BLaER1 treated with 17β-estradiol and CSF1 and Interleukin-3, amounts not matched to agents 10 nM and 100 nM (cell line): Measurements from ENCODE around the gene LEPR.

Experiments used
- H3K27ac ChIP-seq, 11 experiments: shearing (Covaris generic); formaldehyde crosslinking; 2 replicates each; pipeline ENCODE4 v1.8.1; 2022
- H3K27me3 ChIP-seq, 11 experiments: shearing (Covaris generic); formaldehyde crosslinking; 2 replicates each; pipeline ENCODE4 v1.8.1; 2022
- H3K36me3 ChIP-seq, 11 experiments: shearing (Covaris generic); formaldehyde crosslinking; 2 replicates each; pipeline ENCODE4 v1.8.1; 2022
- H3K4me1 ChIP-seq, 10 experiments: shearing (Covaris generic); formaldehyde crosslinking; 2 replicates each; pipeline ENCODE4 v1.8.1; 2022
- H3K4me2 ChIP-seq, 11 experiments: shearing (Covaris generic); formaldehyde crosslinking; 2 replicates each; pipeline ENCODE4 v1.8.1; 2022
- H3K4me3 ChIP-seq, 10 experiments: shearing (Covaris generic); formaldehyde crosslinking; 2 replicates each; pipeline ENCODE4 v1.8.1; 2022
- H3K9ac ChIP-seq, 11 experiments: shearing (Covaris generic); formaldehyde crosslinking; 2 replicates each; pipeline ENCODE4 v1.8.1; 2022
- H3K9me3 ChIP-seq, 11 experiments: shearing (Covaris generic); formaldehyde crosslinking; replicated peaks in 1 of 11; 2 replicates each; pipeline ENCODE4 v1.8.1; 2022
- H4K20me1 ChIP-seq, 11 experiments: shearing (Covaris generic); formaldehyde crosslinking; 2 replicates each; pipeline ENCODE4 v1.8.1; 2022
- Cebpa-rat ChIP-seq, 11 experiments: shearing (Covaris generic); IDR thresholded peaks; 2 replicates each; pipeline ENCODE4 v1.8.1; 2022

LEPR gene

DNA sequence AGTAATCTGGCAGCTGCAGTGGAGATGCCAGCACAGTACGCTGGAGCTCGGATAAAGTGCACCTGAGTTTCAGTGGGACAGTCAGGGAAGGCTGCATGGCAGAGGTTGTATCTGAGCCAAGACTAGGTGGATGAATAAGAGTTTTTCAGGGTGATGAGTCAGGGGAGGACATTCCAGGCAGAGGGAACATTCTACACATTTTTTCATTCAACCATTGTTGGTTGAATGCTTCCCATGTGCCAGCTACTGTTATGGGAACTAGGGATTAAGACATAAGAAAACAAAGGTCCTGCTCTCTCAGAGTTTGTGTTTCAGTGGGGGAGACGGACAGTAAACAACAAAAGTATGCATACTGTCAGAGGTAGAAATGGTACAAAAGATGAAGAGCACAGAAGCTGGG, 5.2 kb downstream of the LEPR start:
- H3K9ac ChIP-seq: no peak overlapping the region
- no peak for TF ChIP-seq Cebpa-rat (IDR thresholded peaks at IDR 0.05)
- H3K4me3 ChIP-seq: no peak overlapping the region
- peaks cover 24 to 61% (median 35%) of the 10 kb centered on the region in 10 experiments for H3K4me1 ChIP-seq
- H4K20me1 ChIP-seq: peaks cover 0 to 57% (median 0%) of the 10 kb centered on the region in 11 experiments; a peak in 6 of 22 replicates
- peaks cover 0 to 10% (median 0%) of the 10 kb centered on the region in 11 experiments; a peak in 3 of 22 replicates for H3K9me3 ChIP-seq
- H3K27ac ChIP-seq: no peak overlapping the region
- peak overlapping the region in 8 of 11 experiments; percentile 7 to 42 (median 16); a peak in 11 of 22 replicates for H3K4me2 ChIP-seq
- no peaks in the 10 kb centered on the region for H3K27me3 ChIP-seq
- H3K36me3 ChIP-seq: peaks cover 43 to 69% (median 56%) of the 10 kb centered on the region in 11 experiments

DNA sequence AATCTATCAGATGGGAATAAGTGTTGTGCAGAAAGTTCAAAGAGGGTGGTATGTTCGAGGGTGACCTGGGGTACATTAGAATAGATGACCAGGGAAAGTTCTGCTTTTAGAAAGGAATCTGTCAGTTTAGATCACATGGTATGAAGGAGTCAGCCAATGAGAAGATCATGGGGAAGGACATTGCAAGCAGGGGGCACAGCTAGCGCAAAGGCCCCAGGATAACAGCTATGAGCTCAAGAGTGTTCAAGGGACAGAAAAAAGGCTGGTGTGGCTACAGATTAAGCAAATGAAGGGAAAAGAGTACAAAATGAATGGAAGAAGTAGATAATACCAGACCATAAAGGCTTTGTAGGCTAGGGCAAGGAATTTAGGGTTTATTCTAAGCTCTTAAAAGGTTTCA, 8.6 kb downstream of the LEPR start:
- no peak for TF ChIP-seq Cebpa-rat (IDR thresholded peaks at IDR 0.05)
- peaks cover 0 to 61% (median 0%) of the 10 kb centered on the region in 11 experiments; a peak in 4 of 22 replicates for H4K20me1 ChIP-seq
- no peak overlapping the region for H3K4me3 ChIP-seq
- H3K4me1 ChIP-seq: peaks cover 11 to 40% (median 19%) of the 10 kb centered on the region in 10 experiments
- H3K36me3 ChIP-seq: peaks cover 56 to 89% (median 77%) of the 10 kb centered on the region in 11 experiments
- peak overlapping the region in 8 of 11 experiments; percentile 12 to 78 (median 63); a peak in 11 of 22 replicates for H3K27ac ChIP-seq
- H3K9ac ChIP-seq: peak overlapping the region in 2 of 11 experiments; percentile 4 to 35; a peak in 2 of 22 replicates
- H3K27me3 ChIP-seq: no peaks in the 10 kb centered on the region
- H3K4me2 ChIP-seq: peak overlapping the region in 4 of 11 experiments; percentile 6 to 55 (median 42); a peak in 6 of 22 replicates
- peaks cover 0 to 8% (median 0%) of the 10 kb centered on the region in 11 experiments; a peak in 3 of 22 replicates for H3K9me3 ChIP-seq

DNA sequence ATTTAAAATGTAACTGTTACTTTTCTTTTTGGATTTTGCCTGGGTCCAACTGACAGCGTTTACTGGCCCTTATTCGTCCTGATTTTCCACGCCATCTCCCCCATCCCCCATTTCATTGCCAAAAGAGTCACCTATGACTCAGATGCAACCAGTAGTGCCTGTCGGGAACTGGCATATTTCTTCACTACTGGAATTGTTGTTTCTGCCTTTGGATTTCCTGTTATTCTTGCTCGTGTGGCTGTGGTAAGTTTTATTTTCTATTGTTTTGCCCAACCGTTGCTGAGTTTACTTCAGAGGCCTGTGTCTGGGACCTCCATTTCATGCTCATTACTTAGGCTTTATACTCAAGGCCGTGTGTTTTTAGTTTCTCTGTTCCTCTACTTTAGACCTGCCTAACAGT, 9.3 kb downstream of the LEPR start:
- H3K9me3 ChIP-seq: peaks cover 0 to under 1% (median 0%) of the 10 kb centered on the region in 11 experiments; a peak in 2 of 22 replicates
- peaks cover 64 to 89% (median 79%) of the 10 kb centered on the region in 11 experiments for H3K36me3 ChIP-seq
- peaks cover 11 to 32% (median 19%) of the 10 kb centered on the region in 10 experiments for H3K4me1 ChIP-seq
- H3K4me2 ChIP-seq: peak overlapping the region in 7 of 11 experiments; percentile 19 to 66 (median 49); a peak in 12 of 22 replicates
- peak in 1 of 11 experiments; percentile 9; a peak in 1 of 22 replicates for TF ChIP-seq Cebpa-rat (IDR thresholded peaks at IDR 0.05)
- H3K27ac ChIP-seq: peak overlapping the region in 9 of 11 experiments; percentile 23 to 78 (median 63); a peak in 15 of 22 replicates
- H3K4me3 ChIP-seq: no peak overlapping the region
- H3K9ac ChIP-seq: peak overlapping the region in 5 of 11 experiments; percentile 4 to 64 (median 45); a peak in 6 of 22 replicates
- H4K20me1 ChIP-seq: peaks cover 0 to 53% (median 0%) of the 10 kb centered on the region in 11 experiments; a peak in 4 of 22 replicates
- no peaks in the 10 kb centered on the region for H3K27me3 ChIP-seq

DNA sequence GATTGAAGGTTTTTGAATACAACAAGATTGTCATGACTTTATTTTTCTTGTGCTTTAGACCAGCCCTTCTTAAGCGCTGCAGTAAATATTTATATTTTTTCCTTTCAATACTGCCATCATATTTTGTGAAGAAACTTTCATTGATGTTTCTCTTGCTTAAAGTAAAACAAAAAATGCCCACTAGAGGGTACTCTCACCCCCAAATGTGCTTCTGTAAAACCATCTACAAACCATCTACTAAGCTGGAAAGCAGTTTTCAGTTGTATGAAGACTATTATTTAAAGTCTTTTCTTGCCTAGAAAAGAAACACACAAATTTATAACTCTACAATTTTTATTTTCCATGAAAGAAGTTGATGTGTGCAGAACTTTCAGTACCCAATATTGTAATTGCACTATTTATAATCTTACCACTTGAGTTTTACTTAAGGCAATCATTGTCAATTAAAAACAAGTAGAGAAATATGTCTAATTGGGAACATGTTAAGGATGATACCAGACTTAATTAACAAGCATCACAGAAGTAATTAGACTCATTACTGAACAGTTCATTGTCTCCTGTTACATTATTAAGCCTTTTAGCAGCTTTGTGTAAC, 10.7 kb downstream of the LEPR start:
- Histone ChIP-seq H3K4me2 (peak overlapping the region in 1 of 11 experiments; percentile 55; a peak in 1 of 22 replicates), H3K4me1 (peaks cover 0 to 25% (median 13%) of the 10 kb centered on the region in 10 experiments; a peak in 17 of 20 replicates), H3K27me3 (no peaks in the 10 kb centered on the region), H3K4me3 (no peak overlapping the region), H3K9me3 (no peaks in the 10 kb centered on the region), H4K20me1 (peaks cover 0 to 44% (median 0%) of the 10 kb centered on the region in 11 experiments; a peak in 2 of 22 replicates), H3K9ac (peak overlapping the region in 1 of 11 experiments; percentile 64; a peak in 3 of 22 replicates), H3K27ac (peak overlapping the region in 4 of 11 experiments; percentile 63 to 78 (median 76); a peak in 6 of 22 replicates), H3K36me3 (peaks cover 53 to 89% (median 68%) of the 10 kb centered on the region in 11 experiments)
- TF ChIP-seq Cebpa-rat (IDR thresholded peaks at IDR 0.05): no peak

DNA sequence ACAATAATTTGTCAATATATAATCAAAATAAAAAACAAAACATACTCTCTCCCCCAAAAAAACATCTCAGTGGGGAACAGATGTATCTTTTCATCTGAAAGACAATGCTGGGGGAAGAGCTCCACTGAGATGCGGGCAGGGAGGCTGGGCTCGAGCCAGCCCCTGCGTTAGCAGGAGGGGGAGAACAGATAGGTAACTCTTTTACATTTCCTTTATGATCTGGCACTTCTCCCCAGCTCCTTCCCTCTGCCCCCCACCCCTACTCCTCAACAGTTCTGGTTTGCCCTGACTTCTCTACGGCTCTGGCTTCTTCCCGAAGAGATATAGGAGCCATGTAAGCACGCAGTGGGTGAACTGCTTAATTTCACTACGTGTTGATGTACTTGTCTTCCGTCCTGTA, 12.4 kb downstream of the LEPR start:
- Histone ChIP-seq H4K20me1 (peaks cover 0 to 39% (median 0%) of the 10 kb centered on the region in 11 experiments; a peak in 2 of 22 replicates), H3K9ac (no peak overlapping the region)
- TF ChIP-seq Cebpa-rat (IDR thresholded peaks at IDR 0.05): no peak

DNA sequence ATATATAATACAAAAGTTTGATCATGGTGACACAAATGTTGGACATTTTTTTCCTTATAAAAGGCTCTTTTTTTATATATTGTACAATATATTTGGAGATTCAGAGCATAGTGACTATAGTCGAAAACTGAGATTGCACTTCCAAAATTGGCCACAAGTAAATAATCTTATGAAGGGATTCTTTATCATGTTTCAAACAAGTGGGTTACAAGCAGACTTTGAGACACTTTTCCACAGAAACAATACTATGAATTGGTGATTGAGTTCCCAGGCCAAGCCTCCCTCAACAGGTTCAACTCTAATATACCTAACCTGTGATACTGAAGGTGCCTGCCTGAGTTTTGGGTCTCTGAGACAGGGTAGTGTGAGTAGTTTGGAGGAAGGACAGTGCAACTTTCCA, 13.8 kb downstream of the LEPR start:
- no peak overlapping the region for H3K4me3 ChIP-seq
- H3K4me2 ChIP-seq: no peak overlapping the region
- no peaks in the 10 kb centered on the region for H3K27me3 ChIP-seq
- H3K27ac ChIP-seq: no peak overlapping the region
- H3K9me3 ChIP-seq: no peaks in the 10 kb centered on the region
- no peak for TF ChIP-seq Cebpa-rat (IDR thresholded peaks at IDR 0.05)
- H3K36me3 ChIP-seq: peaks cover 29 to 80% (median 49%) of the 10 kb centered on the region in 11 experiments
- no peak overlapping the region for H3K9ac ChIP-seq
- peaks cover 0 to 17% (median 11%) of the 10 kb centered on the region in 10 experiments; a peak in 14 of 20 replicates for H3K4me1 ChIP-seq
- H4K20me1 ChIP-seq: peaks cover 0 to 35% (median 0%) of the 10 kb centered on the region in 11 experiments; a peak in 2 of 22 replicates

More for the DNA sequence above, 12.4 kb downstream of the LEPR start:
- peaks cover 0 to 25% (median 13%) of the 10 kb centered on the region in 10 experiments; a peak in 14 of 20 replicates for H3K4me1 ChIP-seq
- no peak overlapping the region for H3K4me2 ChIP-seq
- H3K36me3 ChIP-seq: peaks cover 36 to 89% (median 52%) of the 10 kb centered on the region in 11 experiments
- H3K27me3 ChIP-seq: no peaks in the 10 kb centered on the region
- no peaks in the 10 kb centered on the region for H3K9me3 ChIP-seq
- H3K27ac ChIP-seq: no peak overlapping the region
- no peak overlapping the region for H3K4me3 ChIP-seq

DNA sequence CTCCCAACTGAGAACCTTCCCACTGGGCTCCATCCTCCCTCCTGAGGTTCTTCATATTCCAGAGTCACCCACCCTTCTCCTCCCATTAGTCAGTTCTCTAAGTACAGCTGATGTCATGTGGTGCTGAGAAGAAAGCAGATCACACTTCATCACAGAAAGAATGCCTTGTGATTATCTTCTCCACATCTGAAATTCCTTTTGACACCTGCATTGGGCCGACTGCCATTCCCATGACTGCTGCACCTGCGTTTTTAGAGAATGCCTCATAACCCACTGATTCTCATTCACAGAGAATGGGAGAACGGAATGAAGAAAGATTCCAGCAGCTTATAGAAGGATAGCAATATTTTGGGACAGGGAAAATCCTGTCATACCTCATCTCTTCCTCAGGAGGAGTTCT, 14.3 kb downstream of the LEPR start:
- H4K20me1 ChIP-seq: peaks cover 0 to 32% (median 0%) of the 10 kb centered on the region in 11 experiments; a peak in 2 of 22 replicates
- no peaks in the 10 kb centered on the region for H3K27me3 ChIP-seq

DNA sequence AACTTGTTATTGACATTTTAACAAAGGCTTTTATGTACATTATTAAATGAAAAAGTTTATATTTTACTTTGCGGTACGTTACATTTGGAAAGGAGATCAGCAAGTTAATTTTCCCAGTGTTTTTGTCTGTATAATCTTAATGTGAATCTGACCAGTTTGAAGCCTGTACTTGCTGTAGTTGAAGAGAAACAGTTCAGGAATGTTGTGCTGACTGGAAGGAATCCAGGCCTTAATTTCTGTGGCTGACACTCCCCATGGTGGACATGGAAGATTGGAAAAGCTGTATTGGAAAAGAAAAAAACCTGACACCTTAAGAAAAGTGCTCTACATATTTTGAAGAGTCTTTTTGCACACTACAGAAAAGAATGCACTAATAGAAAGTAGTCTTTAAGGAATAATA, 15.5 kb downstream of the LEPR start:
- Histone ChIP-seq H3K4me3 (no peak overlapping the region), H3K4me1 (peaks cover 0 to 14% (median 5%) of the 10 kb centered on the region in 10 experiments; a peak in 7 of 20 replicates), H4K20me1 (peaks cover 0 to 22% (median 0%) of the 10 kb centered on the region in 11 experiments; a peak in 2 of 22 replicates), H3K9me3 (no peaks in the 10 kb centered on the region), H3K36me3 (peaks cover 22 to 64% (median 33%) of the 10 kb centered on the region in 11 experiments), H3K27me3 (no peaks in the 10 kb centered on the region), H3K4me2 (no peak overlapping the region), H3K27ac (no peak overlapping the region), H3K9ac (no peak overlapping the region)
- no peak for TF ChIP-seq Cebpa-rat (IDR thresholded peaks at IDR 0.05)

More for the DNA sequence above, 14.3 kb downstream of the LEPR start:
- TF ChIP-seq Cebpa-rat (IDR thresholded peaks at IDR 0.05): no peak
- H3K27ac ChIP-seq: no peak overlapping the region
- no peak overlapping the region for H3K9ac ChIP-seq
- H3K4me3 ChIP-seq: no peak overlapping the region
- no peaks in the 10 kb centered on the region for H3K9me3 ChIP-seq
- peaks cover 27 to 76% (median 45%) of the 10 kb centered on the region in 11 experiments for H3K36me3 ChIP-seq
- H3K4me1 ChIP-seq: peaks cover 0 to 15% (median 6%) of the 10 kb centered on the region in 10 experiments; a peak in 14 of 20 replicates
- H3K4me2 ChIP-seq: no peak overlapping the region

DNA sequence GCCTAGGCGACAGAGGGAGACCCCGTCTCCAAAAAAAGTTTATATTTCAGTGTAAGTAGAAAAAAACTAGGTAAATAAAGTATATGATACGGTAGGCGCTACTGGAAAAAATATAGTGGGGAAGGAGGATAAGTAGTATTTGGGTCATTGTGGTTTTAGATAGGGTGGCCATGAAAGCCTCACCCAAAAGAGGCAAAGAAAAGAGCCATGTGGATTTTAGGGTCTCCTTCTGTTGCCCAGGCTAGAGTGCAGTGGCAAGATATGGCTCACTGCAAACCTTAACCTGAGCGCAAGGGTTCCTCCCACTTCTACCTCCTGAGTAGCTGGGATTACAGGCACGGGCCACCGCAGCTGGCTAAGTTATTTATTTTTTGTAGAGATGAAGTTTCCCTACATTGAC, 17.1 kb downstream of the LEPR start:
- peaks cover 0 to 10% (median 0%) of the 10 kb centered on the region in 11 experiments; a peak in 2 of 22 replicates for H4K20me1 ChIP-seq
- no peak overlapping the region for H3K4me3 ChIP-seq
- no peaks in the 10 kb centered on the region for H3K9me3 ChIP-seq
- H3K27ac ChIP-seq: no peak overlapping the region
- no peak overlapping the region for H3K9ac ChIP-seq
- no peaks in the 10 kb centered on the region for H3K27me3 ChIP-seq
- no peak overlapping the region for H3K4me2 ChIP-seq
- H3K36me3 ChIP-seq: peaks cover 13 to 51% (median 19%) of the 10 kb centered on the region in 11 experiments; a peak in 20 of 22 replicates
- H3K4me1 ChIP-seq: peaks cover 0 to 14% (median 6%) of the 10 kb centered on the region in 10 experiments; a peak in 6 of 20 replicates
- no peak for TF ChIP-seq Cebpa-rat (IDR thresholded peaks at IDR 0.05)
